Osteoblast (primary cell): ENCODE measurements around the gene CAMK2B. TPM values are rescaled to one million over a fixed set of nuclear protein-coding genes. Genes with fewer than 3 reads are reported as not detected.

Source experiments
- DNase-seq: peaks from one replicate; pipeline ENCODE4 v3.0.0; 2011; ENCODE audit warnings: low spot score, mixed read lengths; ENCODE audit not compliant: insufficient read length; ENCODE audit errors: missing footprints
- H2AFZ ChIP-seq: 2 replicates; pipeline ENCODE4 v1.6.0; 2011; ENCODE audit warnings: mild to moderate bottlenecking, low read length
- H3K27ac ChIP-seq: 2 replicates; pipeline ENCODE4 v1.5.1; 2011; ENCODE audit warnings: mild to moderate bottlenecking, low read depth, low read length, moderate library complexity
- H3K27me3 ChIP-seq: 2 replicates; pipeline ENCODE4 v1.6.0; 2012; ENCODE audit warnings: mild to moderate bottlenecking, control low read depth, inconsistent platforms, low read length, moderate library complexity; ENCODE audit not compliant: insufficient read depth
- H3K36me3 ChIP-seq: 2 replicates; pipeline ENCODE4 v1.5.1; 2011; ENCODE audit warnings: mild to moderate bottlenecking, low read length, control low read depth, moderate library complexity; ENCODE audit not compliant: insufficient read depth
- H3K4me1 ChIP-seq: 2 replicates; pipeline ENCODE4 v1.5.1; 2011; ENCODE audit warnings: mild to moderate bottlenecking, low read length, control low read depth, moderate library complexity; ENCODE audit not compliant: insufficient read depth
- H3K4me2 ChIP-seq: 2 replicates; pipeline ENCODE4 v1.6.0; 2011; ENCODE audit warnings: mild to moderate bottlenecking, low read length; ENCODE audit not compliant: insufficient read depth
- H3K4me3 ChIP-seq: fragments of 200-600 bp; sonication (generic); 3 replicates; pipeline ENCODE4 v1.5.1; 2012; ENCODE audit warnings: mild to moderate bottlenecking, low read length, inconsistent platforms; ENCODE audit not compliant: insufficient read depth
- H3K79me2 ChIP-seq: 2 replicates; pipeline ENCODE4 v1.6.0; 2012; ENCODE audit warnings: mild to moderate bottlenecking, low read length, control low read depth, inconsistent platforms; ENCODE audit not compliant: insufficient read depth
- H3K9me3 ChIP-seq: 2 replicates; pipeline ENCODE4 v1.5.1; 2011; ENCODE audit warnings: low read depth, low read length, control low read depth
- H4K20me1 ChIP-seq: 2 replicates; pipeline ENCODE4 v1.6.0; 2012; ENCODE audit warnings: mild to moderate bottlenecking, low read length, control low read depth; ENCODE audit not compliant: insufficient read depth
- total RNA-seq: library from RNA; depleted of rRNA; stranded (reverse); fragments of >200 nt; gene quantifications from 2 replicates; pipeline ENCODE4 v1.2.3, GENCODE V29; 2012
- TF ChIP-seq, protein P1 (sequence below): IDR thresholded peaks from 2 replicates; pipeline ENCODE4 v1.5.1; 2011; ENCODE audit warnings: mild to moderate bottlenecking, low read depth, low read length, moderate library complexity; ENCODE audit errors: extremely low read depth

The CAMK2B gene
- total RNA-seq, 1 donor: not detected

DNA sequence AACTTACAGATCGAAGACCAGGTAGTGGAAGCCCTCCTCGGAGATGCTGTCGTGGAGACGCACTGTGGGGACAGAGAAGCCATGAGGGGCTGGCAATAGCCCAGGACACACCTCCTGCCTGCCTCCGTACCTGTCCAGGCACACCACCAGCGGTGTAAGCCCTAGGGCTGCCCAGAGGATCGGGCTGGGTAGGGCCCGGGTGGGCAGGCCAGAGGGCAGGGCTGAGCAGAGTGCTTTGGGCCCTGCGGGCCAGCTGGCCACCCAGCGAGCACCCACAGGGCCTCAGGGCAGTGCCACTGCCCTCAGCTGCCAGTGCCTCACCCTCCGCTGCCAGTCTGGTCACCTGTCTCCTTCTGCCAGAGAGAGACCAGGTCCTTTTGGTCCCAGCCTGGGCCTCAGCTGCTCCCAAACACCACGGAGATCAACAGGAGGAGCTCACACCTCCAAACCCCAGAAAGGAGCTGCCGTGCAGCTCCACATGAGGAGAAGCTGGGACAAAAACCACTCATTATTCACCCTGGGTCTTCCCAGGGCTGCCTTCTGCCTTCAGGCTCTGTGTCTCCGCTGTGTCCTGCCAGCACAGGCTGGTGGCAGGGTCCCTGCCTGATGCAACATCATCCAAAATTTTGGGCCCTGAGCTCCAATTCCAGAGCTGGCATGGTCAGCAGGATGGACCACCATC is 66.4 kb downstream of the CAMK2B start:
- H3K27ac ChIP-seq: peak overlapping the region; percentile 69

GRCh38 chr7:44258423-44258760 is 67.0 kb downstream of the CAMK2B start:
- Histone ChIP-seq H3K79me2 (no peaks in the 10 kb centered on the region), H3K27me3 (no peaks in the 10 kb centered on the region), H4K20me1 (no peaks in the 10 kb centered on the region), H3K4me1 (peaks cover 28% of the 10 kb centered on the region), H2AFZ (no peak overlapping the region), H3K4me3 (peak overlapping the region; percentile 1), H3K4me2 (peak overlapping the region; percentile 62), H3K9me3 (no peaks in the 10 kb centered on the region), H3K27ac (peak overlapping the region; percentile 69), H3K36me3 (no peaks in the 10 kb centered on the region)
- TF ChIP-seq, protein P1, sequence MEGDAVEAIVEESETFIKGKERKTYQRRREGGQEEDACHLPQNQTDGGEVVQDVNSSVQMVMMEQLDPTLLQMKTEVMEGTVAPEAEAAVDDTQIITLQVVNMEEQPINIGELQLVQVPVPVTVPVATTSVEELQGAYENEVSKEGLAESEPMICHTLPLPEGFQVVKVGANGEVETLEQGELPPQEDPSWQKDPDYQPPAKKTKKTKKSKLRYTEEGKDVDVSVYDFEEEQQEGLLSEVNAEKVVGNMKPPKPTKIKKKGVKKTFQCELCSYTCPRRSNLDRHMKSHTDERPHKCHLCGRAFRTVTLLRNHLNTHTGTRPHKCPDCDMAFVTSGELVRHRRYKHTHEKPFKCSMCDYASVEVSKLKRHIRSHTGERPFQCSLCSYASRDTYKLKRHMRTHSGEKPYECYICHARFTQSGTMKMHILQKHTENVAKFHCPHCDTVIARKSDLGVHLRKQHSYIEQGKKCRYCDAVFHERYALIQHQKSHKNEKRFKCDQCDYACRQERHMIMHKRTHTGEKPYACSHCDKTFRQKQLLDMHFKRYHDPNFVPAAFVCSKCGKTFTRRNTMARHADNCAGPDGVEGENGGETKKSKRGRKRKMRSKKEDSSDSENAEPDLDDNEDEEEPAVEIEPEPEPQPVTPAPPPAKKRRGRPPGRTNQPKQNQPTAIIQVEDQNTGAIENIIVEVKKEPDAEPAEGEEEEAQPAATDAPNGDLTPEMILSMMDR: no peak
- no peak for DNase-seq

More for the DNA sequence above, 66.4 kb downstream of the CAMK2B start:
- Histone ChIP-seq H3K27me3 (peaks cover 5% of the 10 kb centered on the region), H3K9me3 (no peaks in the 10 kb centered on the region), H3K4me2 (peak overlapping the region; percentile 13), H3K4me1 (peaks cover 28% of the 10 kb centered on the region), H2AFZ (peak overlapping the region; percentile 5), H3K4me3 (no peak overlapping the region), H3K79me2 (no peaks in the 10 kb centered on the region), H4K20me1 (no peaks in the 10 kb centered on the region), H3K36me3 (no peaks in the 10 kb centered on the region)
- TF ChIP-seq, protein P1: no peak
- no peak for DNase-seq

DNA sequence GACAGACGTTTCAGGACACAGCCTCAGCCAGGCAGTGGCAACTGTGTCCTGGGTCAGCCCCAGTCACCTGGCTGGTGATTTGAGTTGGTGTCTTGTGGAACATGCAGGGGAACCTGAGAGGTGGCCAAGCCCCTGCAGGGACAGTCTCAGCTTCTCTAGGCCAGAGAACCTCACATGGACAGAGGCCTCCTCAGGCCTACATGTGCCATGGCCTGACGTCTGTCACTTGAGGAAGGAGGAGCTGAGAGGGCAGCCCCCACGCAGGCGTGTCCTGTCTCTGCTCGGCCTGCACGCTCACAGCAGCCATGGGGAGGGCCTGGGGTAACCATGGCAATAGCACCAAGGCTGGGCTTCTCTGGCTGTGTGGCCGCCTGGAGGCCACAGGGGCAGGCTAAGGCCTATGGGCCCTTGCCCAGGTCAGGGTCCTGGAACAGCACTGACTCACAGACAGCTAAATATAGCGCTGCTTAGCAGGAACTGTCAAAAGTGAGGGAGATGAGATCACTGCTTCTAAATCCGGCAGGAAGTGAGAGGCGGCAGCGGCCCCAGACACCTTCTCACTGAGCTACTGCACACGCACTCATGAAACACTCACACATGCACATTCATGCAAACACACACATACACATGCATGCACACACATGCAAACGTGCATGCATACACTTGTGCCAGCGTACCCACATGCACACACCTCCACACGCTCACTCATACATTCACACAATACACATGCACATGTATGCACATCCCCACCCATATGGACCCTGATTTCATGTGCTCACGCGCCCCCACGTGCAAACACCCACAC is 67.6 kb downstream of the CAMK2B start:
- Histone ChIP-seq H4K20me1 (no peaks in the 10 kb centered on the region), H2AFZ (peak overlapping the region; percentile 66), H3K4me2 (peak overlapping the region; percentile 62), H3K4me3 (peak overlapping the region; percentile 1), H3K4me1 (peaks cover 28% of the 10 kb centered on the region), H3K79me2 (no peaks in the 10 kb centered on the region), H3K27ac (peak overlapping the region; percentile 69), H3K27me3 (no peaks in the 10 kb centered on the region), H3K9me3 (no peaks in the 10 kb centered on the region), H3K36me3 (no peaks in the 10 kb centered on the region)
- TF ChIP-seq, protein P1: no peak
- DNase-seq: peak; percentile 95

- H3K9me3 ChIP-seq: no peaks in the 10 kb centered on the region
- no peak for DNase-seq
- H3K36me3 ChIP-seq: no peaks in the 10 kb centered on the region
- no peak overlapping the region for H3K4me2 ChIP-seq
- TF ChIP-seq, protein P1: no peak
- peaks cover 28% of the 10 kb centered on the region for H3K4me1 ChIP-seq
- H4K20me1 ChIP-seq: no peaks in the 10 kb centered on the region
- H3K27me3 ChIP-seq: no peaks in the 10 kb centered on the region
- H3K27ac ChIP-seq: peak overlapping the region; percentile 69
- H3K4me3 ChIP-seq: no peak overlapping the region
- no peaks in the 10 kb centered on the region for H3K79me2 ChIP-seq
- peak overlapping the region; percentile 66 for H2AFZ ChIP-seq
Measured at GRCh38 chr7:44257213-44257612, 68.2 kb downstream of the CAMK2B start.
